GM21786 (cell line): ENCODE measurements around the gene MASP2.
"Not testable (repeated sequence)": the region's sequence is repeated elsewhere in the genome, so short reads cannot be mapped to it uniquely, and the experiment has no call there.

ENCODE experiments used
- ATAC-seq: cut with Tn5 transposase; IDR thresholded peaks from one replicate; pipeline ENCODE4 v1.9.1; 2021; ENCODE audit not compliant: unreplicated experiment

The MASP2 gene

GRCh38 chr1:11046625-11047365 is at the start of gene MASP2:
MASP2 (minus strand) TSS chr1:11047239; CDS start chr1:11047207, 32 bp downstream.
- ATAC-seq = no peak

DNA sequence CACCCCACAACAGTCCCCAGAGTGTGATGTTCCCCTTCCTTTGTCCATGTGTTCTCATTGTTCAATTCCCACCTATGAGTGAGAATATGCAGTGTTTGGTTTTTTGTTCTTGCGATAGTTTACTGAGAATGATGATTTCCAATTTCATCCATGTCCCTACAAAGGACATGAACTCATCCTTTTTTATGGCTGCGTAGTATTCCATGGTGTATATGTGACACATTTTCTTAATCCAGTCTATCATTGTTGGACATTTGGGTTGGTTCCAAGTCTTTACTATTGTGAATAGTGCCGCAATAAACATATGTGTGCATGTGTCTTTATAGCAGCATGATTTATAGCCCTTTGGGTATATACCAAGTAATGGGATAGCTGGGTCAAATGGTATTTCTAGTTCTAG is 36.7 kb upstream of the MASP2 start:
- ATAC-seq = not testable (repeated sequence)

GRCh38 chr1:11080931-11081330 is 33.9 kb upstream of the MASP2 start:
- no peak for ATAC-seq

DNA sequence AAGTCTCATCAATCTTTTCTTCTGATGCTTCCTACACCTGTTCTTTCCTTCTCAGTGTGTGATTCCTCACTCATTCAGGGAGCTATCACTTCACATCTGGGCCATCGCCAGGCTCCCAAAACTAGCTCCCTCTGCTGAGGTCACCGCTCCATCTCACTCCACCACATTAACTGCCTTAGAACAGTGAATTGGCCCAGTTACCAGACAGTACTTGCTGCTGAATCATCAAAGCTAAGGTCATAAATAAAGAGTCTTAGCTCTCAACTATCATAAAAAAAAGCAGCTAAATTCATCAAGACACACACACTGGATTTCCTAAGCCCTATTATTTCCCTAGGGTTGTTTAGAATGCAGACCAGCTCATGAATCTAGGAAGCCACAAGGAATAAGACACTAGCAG is 31.6 kb upstream of the MASP2 start:
- ATAC-seq = no peak

- not testable (repeated sequence) for ATAC-seq
Observed at GRCh38 chr1:11073398-11073797, 26.4 kb upstream of the MASP2 start.

- no peak for ATAC-seq
Observed at GRCh38 chr1:11072216-11072917, 25.3 kb upstream of the MASP2 start.

DNA sequence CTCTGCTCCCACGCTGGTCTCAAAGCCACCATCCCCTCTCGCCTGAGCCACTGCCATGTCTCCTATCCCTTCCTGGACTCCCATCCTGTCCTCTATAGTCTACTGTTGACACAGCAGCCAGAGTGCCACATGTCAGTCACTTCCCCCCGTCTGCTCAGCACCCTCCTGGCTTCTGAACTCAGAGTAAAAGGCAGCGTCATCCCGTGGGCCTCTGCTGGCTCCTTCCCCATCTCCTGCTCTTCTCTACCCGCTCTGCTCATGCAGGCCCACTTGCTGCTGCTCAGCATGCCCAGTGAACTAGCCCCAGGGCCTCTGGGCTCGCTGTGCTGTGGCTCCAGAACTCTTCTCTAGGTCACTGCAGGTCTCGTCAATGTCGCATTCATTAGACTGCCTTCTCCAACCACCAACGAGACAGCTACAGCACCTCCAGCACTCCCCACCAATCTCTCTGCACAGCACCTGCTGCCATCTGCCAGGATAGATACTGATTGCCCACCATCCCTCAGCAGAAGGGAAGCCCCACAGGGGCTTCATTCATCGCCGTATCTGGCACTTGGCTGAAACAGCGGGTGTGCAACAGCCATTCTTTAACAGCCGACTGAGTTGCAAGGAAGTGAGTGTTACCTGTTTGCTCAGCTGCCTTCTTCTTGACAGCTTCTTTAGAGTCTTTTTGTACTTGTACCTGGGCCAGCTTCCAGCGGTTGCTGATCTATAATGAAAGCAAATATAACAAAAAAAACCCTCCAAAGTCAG is 24.6 kb upstream of the MASP2 start:
- no peak for ATAC-seq

DNA sequence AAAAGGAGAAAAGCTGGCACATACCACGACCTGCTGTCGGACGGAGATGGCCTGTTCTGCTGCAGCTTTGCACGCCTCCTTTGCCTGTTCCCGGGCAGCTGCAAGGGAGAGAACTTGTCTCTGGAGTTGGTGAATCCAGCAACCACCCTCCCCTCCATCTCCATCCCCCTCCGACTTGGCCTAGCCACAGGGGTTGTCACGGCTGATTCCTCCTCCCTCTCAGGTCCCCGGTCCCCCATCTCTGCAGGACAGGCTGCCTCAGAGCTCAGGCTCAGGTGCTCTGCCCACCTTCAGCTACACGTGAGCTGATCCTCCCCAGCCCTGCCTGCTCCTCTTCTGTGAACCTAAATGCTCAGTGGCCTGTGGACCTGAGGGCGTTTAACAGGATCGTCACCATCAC is 23.8 kb upstream of the MASP2 start:
- ATAC-seq = no peak

GRCh38 chr1:11068600-11069473 is 21.8 kb upstream of the MASP2 start:
- no peak for ATAC-seq

DNA sequence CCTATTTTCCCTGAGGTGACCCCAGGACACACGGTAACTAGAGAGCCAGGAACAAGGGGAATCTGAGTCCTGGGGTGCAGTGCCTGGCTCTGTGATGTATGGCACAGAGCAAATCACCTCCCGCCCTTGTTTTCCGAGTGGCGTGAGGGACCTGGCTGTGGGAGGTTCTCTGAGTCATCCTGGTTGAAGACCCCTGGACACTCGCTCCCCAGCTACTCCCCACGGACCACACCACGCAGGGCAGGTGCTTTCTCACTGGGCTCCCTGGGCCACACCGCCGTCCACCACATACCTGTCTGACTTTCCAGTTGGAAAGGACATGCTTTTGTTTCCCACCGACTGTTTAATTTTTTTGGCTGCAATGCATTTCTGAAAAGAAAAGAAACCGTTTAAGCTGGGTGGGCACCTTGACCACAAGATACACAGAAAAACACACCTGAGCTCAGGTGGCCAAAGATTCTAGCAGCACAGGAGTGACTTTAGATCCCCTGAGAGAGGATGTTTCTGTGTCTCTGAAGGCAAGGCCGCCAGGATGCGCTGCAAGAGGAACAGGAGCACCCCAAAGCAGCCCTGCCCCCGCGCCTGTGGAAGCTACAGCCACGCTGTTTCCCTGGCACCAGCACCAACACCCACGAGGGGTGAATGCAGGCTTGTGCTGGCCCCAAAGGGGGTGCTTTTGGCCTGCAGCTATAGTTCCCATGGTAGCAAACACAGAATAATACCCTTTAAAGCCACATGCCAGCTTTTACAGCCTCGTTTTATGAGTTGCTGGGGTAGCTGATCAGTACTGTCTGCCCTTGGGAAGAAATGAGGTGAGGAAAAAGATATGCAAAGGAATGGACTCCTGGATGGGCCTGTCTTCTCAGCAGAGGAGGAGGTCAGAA is 20.9 kb upstream of the MASP2 start:
- no peak for ATAC-seq

GRCh38 chr1:11065796-11066195 is 18.8 kb upstream of the MASP2 start:
- no peak for ATAC-seq

DNA sequence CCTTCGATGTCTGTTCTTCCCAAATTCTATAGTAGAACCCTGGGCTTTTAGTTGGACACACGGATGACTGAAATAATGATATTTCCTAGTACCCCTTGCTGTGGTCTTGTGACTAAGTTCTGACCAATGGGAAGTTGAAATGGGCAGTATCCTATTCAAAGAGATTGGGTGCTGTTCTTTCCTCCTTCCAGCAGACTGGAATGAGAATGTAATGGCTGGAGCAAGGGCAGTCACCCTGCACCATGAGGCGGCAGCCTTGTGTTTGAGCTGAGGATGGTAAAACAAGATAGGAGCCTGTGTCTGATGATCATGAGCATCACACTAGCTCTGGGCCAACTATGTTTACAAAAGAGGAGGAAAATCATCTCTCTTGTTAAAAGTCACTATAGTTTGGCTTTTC is 17.9 kb upstream of the MASP2 start:
- ATAC-seq = no peak

DNA sequence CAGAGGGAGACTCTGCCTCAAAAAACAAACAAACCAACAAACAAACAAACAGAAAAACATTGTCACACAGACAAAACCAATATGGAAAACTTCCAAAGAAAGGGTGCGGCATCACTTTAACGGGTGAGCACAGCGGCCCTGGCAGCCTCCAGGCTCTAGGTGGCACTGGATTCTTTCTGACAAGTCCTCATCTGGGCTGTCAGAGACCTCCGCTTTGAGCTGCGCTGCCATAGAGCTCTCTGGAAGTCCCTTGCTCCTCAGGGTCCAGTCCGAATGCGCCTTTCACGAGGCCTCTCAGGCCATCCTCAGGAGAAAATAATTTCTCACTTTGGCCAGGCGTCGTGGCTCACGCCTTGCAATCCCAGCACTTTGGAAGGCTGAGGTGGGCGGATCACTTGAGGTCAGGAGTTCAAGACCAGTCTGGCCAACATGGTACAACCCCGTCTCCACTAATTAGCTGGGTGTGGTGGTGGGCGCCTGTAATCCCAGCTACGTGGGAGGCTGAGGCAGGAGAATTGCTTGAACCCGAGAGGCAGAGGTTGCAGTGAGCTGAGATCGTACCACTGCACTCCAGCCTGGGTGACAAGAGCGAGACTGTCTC is 17.0 kb upstream of the MASP2 start:
- ATAC-seq = not testable (repeated sequence)

GRCh38 chr1:11062965-11063401 is 15.9 kb upstream of the MASP2 start:
- no peak for ATAC-seq

- no peak for ATAC-seq
Observed at GRCh38 chr1:11061652-11062365, 14.8 kb upstream of the MASP2 start.

DNA sequence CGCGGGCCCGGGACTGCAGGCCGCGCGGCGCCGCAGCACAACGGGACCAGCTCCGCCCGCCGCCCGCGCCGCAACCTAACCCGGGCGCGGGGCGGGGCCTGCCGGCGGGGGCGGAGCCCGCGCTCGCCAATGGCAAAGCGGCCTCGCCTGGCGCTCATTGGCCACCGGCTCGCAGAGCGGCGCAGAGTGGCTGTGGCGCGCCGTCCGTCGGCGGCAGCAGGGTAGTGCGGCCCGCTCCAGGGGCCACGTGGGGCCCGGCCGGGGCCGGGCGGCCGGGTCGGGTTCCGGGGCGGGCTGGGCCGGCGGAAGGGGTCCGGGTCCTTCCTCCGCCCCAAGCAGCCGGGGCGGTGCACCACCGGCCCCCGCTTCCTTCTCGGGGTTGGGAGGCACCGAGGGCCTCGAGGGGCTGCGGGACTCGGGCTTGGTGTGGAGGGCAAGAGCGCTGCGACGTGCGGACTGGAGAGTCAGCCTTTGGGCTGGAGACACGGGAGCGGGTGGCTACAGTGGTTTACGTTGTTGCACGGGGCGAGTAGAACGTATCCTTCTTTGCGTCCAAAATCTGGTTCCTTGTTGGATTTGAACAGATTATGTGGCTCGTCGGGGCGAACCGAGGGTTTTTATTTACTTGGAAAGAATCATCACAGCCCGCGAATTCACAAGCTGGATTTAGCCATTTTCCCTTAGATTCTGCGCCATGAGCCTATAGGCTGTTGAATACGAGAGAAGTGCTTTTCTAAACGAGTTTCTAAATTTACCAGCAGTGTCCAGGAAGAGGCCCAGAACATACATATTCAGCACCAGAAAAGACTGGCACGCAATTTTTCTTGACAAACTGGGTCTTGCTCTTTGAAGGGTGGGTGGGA is 13.2 kb upstream of the MASP2 start, which contains the start of gene SRM:
TSS of gene SRM (minus strand) at position 51 of the 863 bp plus-strand sequence. CDS start 75 bp downstream, outside the sequence.
- peak; percentile 84 for ATAC-seq

- peak; percentile 15 for ATAC-seq
Observed at GRCh38 chr1:11059155-11059967, 12.3 kb upstream of the MASP2 start.
